ENCODE data around the gene RYR2. TPM values are rescaled to one million over a fixed set of nuclear protein-coding genes. Genes with fewer than 3 reads are reported as not detected.

Gene RYR2
- total RNA-seq, 1 experiment from 2014 or later = 3.4 TPM

DNA sequence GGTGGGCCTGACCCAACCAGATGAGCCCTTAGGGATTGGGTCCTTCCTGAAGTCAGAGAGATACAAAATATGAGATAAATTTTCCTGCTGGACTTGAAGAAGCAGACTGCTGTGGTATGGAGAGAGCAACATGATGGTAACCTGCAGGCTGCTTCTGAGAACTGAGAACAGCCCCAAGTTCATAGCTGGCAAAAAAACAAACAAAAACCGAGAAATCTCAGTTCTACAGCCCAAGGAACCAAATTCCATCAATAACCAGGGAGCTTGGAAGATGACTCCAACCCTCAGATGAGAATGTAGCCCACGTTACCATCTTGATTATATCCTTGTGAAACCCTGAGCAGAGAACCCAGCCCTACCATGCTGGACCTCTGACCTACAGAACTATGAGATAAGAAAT, 532.6 kb downstream of the RYR2 start:
- Histone ChIP-seq H2BK12ac (ENCODE audit: insufficient read length, low read depth, low read length) (no peak overlapping the region), H3T11ph (ENCODE audit: low read length) (no peak overlapping the region), H3K4me2 (ENCODE audit: insufficient read depth, insufficient read length, low read length) (no peak overlapping the region), H2AK5ac (ENCODE audit: insufficient read length, low read length) (no peak overlapping the region), H4K20me1 (ENCODE audit: control insufficient read depth, insufficient read depth, insufficient read length) (no peaks in the 10 kb centered on the region), H2BK15ac (ENCODE audit: low read depth, low read length) (no peak overlapping the region), H2BK120ac (ENCODE audit: low read depth, low read length, poor library complexity, severe bottlenecking) (no peak overlapping the region), H4K8ac (replicated peaks; ENCODE audit: insufficient read length, low read depth, low read length) (no peak overlapping the region), H4K5ac (ENCODE audit: insufficient read length, low read depth, low read length) (no peak overlapping the region), H3K27ac (ENCODE audit: insufficient read length, low read depth, low read length) (no peak overlapping the region), H2BK5ac (ENCODE audit: insufficient read length, low read length) (no peak overlapping the region), H3K18ac (ENCODE audit: insufficient read length, low read depth, low read length) (no peak overlapping the region), H3K27me3 (ENCODE audit: insufficient read depth, low read length) (no peaks in the 10 kb centered on the region), H3K4ac (ENCODE audit: low read depth, low read length) (no peak overlapping the region), H3K56ac (ENCODE audit: insufficient read length, low read depth, low read length) (no peak overlapping the region), H3K4me1 (ENCODE audit: insufficient read depth, low read length) (no peaks in the 10 kb centered on the region), H3K79me1 (ENCODE audit: insufficient read depth, low read depth, low read length, poor library complexity, severe bottlenecking) (no peaks in the 10 kb centered on the region), H2BK20ac (ENCODE audit: low read depth, low read length, poor library complexity, severe bottlenecking) (no peak overlapping the region), H3K14ac (ENCODE audit: insufficient read depth, low read length) (no peak overlapping the region), H3K79me2 (ENCODE audit: insufficient read depth, low read length) (no peaks in the 10 kb centered on the region), H3K23ac (ENCODE audit: insufficient read length, low read depth, low read length) (no peak overlapping the region), H3K23me2 (ENCODE audit: insufficient read length, low read depth, low read length, poor library complexity, severe bottlenecking) (no peaks in the 10 kb centered on the region), H3K9me3 (ENCODE audit: control insufficient read depth, low read depth, low read length) (no peaks in the 10 kb centered on the region), H4K91ac (ENCODE audit: insufficient read length, low read depth, low read length) (no peak overlapping the region), H2AFZ (ENCODE audit: low read length) (no peak overlapping the region), H3K9ac (ENCODE audit: extremely low read depth, insufficient read length, low read length) (no peak overlapping the region)
- Mint-ChIP-seq H3K4me3 (no peak overlapping the region), H3K36me3 (ENCODE audit: insufficient read depth in 1 of 3, low read depth in 3 of 3) (peaks cover 9 to 32% (median 27%) of the 10 kb centered on the region in 3 experiments), H3K4me1 (no peaks in the 10 kb centered on the region), H3K27me3 (ENCODE audit: low read depth) (no peaks in the 10 kb centered on the region), H3K9me3 (peaks cover 20 to 23% of the 10 kb centered on the region in 2 experiments), H3K27ac (no peak overlapping the region)
- DNase-seq = no peak
- TF ChIP-seq, protein P1, sequence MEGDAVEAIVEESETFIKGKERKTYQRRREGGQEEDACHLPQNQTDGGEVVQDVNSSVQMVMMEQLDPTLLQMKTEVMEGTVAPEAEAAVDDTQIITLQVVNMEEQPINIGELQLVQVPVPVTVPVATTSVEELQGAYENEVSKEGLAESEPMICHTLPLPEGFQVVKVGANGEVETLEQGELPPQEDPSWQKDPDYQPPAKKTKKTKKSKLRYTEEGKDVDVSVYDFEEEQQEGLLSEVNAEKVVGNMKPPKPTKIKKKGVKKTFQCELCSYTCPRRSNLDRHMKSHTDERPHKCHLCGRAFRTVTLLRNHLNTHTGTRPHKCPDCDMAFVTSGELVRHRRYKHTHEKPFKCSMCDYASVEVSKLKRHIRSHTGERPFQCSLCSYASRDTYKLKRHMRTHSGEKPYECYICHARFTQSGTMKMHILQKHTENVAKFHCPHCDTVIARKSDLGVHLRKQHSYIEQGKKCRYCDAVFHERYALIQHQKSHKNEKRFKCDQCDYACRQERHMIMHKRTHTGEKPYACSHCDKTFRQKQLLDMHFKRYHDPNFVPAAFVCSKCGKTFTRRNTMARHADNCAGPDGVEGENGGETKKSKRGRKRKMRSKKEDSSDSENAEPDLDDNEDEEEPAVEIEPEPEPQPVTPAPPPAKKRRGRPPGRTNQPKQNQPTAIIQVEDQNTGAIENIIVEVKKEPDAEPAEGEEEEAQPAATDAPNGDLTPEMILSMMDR (conservative IDR thresholded peaks at IDR 0.05) = no peak
- no CpG with 5 or more reads among the region's 2 CpGs for WGBS (ENCODE audit: extremely low coverage, insufficient read length, low lambda C conversion rate)
